HG02642 (cell line): ENCODE results near the gene RAB40A.
A peak's percentile ranks its signal among the peaks of the same experiment; 100 is the strongest.

ENCODE experiments used
- ATAC-seq: cut with Tn5 transposase; IDR thresholded peaks from one replicate; pipeline ENCODE4 v1.9.1; 2021; ENCODE audit warnings: mild to moderate bottlenecking; ENCODE audit not compliant: unreplicated experiment, poor library complexity

Gene RAB40A, protein sequence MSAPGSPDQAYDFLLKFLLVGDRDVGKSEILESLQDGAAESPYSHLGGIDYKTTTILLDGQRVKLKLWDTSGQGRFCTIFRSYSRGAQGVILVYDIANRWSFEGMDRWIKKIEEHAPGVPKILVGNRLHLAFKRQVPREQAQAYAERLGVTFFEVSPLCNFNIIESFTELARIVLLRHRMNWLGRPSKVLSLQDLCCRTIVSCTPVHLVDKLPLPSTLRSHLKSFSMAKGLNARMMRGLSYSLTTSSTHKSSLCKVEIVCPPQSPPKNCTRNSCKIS

DNA sequence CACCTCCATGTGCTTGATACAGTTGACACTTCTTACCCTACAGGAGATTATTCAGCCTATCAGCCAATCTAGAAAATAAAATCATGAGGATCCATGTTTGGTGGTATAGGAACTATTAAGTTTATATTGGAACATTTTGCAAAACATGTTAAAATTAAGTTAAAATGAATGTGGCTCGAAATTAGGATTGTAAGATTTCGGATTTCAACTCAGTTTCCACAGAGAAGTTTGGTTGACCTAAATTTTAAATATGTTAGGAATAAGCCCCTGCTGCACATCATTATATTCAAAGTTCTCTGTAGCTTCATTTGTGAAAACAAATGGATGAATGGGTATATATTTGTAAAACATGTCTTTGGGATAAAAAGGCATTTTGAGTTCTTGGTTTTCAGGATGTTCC, at the start of gene RAB40A:
TSS of gene RAB40A (minus strand) at position 101 of the 400 bp plus-strand sequence. CDS start 18,733 bp downstream, outside the sequence.
- ATAC-seq, result no peak

DNA sequence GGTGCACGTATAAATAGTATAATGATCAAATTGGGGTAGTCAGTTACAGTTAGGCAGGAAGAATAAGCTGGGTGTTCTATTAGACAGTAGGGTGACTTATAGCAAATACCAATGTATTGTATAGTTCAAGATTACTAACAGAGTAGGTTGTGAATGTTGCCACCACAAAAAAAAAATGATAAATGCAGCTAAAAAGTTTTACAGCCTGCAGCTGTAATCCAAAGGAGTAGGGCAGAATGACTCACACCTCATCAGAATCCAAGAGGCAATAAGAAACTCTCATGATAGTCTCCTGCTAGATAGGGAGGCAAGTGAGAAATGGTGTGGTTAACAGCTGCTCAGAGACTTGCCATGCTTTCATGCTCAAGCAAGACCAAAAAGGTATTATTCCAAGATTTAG, 46.5 kb upstream of the RAB40A start:
- peak; percentile 29 for ATAC-seq

DNA sequence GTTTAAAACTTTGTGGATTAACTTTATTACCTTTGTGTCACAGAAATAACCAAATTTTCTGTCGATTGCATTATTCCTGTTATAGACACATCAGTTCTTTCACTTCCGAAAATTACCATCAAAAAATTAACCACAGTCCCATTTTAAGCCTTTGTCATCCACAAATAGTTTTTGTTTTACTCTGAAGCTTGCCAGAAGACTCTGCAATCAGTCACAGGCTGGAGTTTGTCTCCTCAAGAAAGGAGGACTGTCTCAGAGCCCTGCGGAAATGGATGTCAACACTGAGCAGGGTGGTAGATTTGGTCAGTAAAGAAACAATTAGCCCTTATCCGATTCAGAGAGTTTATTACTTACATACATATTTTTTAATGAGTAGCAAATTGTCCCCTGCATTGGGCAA, 45.9 kb upstream of the RAB40A start:
- ATAC-seq, result peak; percentile 76

DNA sequence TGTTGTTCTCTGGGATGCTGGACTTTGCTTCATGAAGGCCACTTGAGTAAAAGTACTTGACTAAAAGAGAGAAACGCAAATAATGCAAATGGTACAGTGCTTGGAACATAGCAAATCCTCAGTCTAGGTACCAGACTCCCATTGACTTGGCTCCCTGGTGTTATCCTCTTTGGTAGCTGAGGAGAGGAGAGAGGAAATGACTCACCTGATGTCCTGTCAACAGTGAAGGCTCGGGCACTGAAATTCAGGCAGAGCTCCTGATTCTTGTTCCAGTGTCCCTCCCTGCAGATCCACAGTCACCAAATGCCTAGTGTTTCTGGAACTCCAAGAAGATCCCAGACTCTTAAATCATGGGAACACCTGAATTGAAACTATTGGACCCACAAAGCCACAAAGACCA, 43.5 kb upstream of the RAB40A start:
- no peak for ATAC-seq

DNA sequence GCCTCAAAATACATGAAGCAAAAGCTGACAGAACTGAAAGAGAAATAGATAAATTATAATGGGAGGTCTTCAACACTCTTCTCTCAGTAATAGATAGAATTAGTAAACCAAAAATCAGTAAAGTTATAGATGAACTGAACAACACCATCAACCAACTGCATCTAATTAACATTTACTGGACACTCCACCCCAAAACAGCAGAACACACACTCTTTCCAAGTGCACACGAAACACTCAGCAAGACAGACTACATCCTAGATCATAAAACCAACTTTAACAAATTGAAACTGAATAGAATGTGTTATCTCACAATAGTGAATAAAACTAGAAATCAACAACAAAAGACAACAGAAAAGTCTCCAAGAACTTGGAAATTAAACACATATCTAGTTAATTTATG, 41.0 kb upstream of the RAB40A start:
- ATAC-seq, result no peak

GRCh38 chrX:103556963-103557612, 37.8 kb upstream of the RAB40A start:
- no peak for ATAC-seq

GRCh38 chrX:103554687-103555424, 35.6 kb upstream of the RAB40A start:
- ATAC-seq, result peak; percentile 99

GRCh38 chrX:103552236-103552635, 32.9 kb upstream of the RAB40A start:
- ATAC-seq, result no peak

GRCh38 chrX:103550415-103551051, 31.2 kb upstream of the RAB40A start:
- no peak for ATAC-seq

- no peak for ATAC-seq
Measured at GRCh38 chrX:103549916-103550315, 30.6 kb upstream of the RAB40A start.

DNA sequence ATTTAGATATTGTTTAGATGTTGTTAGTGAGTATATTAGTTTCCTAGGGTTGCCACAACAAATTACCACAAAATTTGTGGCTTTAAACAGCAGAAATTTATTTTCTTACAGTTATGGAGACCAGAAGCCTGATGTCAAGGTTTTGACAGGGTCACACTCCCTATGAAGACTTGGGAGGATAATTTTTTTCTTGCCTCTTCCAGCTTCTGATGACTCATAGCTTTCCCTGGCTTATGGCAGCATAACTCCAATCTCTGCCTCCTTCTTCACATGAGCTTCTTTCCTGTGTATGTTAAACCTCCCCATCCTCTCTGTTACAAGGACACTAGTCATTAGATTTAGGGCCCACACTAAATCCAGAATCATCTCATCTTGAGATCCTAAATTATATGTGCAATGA, 20.9 kb upstream of the RAB40A start:
- ATAC-seq, result no peak

DNA sequence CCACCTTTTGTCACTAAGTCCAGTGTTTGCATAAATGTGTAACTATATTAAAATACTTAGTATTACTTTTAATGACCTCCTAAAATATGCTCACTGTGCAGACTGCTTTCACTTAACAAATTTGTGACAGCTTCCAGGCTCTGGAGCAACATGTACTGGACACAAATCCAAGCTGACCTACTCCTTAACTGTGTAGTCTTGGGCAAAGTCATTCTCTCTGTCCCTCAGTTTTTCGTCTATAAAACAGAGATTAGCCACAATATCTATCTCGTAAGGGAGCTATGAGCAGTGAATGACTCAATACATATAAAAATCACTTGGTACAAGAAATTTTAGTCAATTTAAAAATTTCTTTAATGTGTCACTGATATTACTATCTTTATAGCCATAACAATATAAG, 20.4 kb upstream of the RAB40A start:
- no peak for ATAC-seq

DNA sequence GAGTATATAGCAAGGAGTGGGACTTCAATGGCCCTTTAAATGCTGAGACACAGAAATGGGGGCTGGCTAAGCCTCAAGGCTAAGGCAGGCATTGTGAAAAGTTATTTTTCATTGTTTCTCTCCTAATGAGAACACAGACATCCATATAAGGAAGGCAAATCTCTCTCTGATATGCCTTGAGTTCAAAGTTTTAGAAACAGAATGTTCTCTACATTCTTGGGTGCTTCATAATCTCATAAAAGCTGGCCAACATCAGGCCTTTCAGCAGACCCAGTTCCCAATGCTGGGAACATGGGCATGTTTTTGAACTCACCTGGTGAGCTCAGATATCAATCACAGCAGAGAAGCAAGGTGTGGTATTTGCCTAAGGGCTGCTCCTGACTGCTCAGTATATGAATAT, 19.4 kb upstream of the RAB40A start:
- ATAC-seq, result no peak

DNA sequence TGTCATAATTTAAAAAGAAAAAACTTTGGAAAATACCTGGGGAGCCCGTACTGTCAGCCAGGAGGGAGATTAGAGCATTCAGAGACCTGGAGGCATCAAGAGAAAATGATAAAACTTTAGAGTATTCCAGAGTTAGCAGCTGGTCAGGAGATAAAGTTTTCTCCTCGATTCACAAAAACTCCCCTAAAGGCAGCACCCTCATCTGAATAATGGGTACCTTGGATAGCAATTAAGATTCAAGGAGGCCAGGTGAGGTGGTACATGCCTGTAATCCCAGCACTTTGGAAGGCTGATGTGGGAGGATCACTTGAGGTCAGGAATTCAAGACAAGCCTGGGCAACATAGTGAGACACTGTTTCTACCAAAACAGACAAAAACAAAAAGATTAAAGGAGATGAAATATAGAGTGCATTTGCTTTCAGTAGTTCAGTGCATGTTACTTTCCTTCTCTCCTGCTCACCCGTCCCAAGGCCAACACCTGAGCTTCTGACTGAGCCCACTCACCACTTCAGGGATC, 18.6 kb upstream of the RAB40A start:
- ATAC-seq, result no peak

DNA sequence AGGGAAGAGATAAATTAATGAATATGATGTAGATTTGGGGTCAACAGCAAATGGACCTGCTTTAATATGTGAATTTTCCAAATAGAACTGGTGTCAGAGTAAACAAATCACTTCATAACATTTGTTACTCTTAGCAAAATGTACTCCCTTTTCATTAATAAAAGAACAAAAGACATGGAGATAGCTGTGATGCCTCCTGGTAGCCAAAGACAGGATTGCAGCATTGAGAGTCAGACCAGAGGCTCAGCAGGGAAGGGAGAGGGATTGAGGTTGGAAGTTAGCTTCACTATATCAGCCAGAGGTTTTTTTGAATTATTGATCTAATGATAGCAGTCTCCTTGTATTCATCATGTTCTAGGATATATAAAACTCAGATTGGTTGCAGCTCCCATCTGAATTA, 17.4 kb upstream of the RAB40A start:
- no peak for ATAC-seq

GRCh38 chrX:103536071-103536470, 16.8 kb upstream of the RAB40A start:
- no peak for ATAC-seq

- ATAC-seq, result no peak
Measured at GRCh38 chrX:103535206-103535605, 15.9 kb upstream of the RAB40A start.

GRCh38 chrX:103533511-103534216, 14.4 kb upstream of the RAB40A start:
- ATAC-seq, result no peak

DNA sequence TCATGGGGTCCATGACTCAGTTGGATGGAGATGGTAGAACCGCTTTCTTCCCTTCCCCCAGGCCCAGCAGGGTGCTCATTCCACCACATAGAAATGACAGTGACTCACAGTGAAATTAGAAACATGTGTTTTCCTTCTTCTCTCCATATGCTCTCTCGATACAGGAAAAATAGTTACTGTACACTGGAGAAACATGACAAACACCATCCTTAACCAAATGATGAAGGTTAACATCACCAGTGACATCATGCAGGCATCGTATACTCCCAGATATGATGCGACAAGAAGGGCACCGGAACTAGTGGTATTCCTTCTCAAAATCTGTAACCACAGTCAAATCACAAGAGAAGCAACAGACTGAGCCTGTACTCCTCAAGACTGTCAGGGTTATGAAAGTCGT, 11.7 kb upstream of the RAB40A start:
- ATAC-seq, result no peak

GRCh38 chrX:103530545-103530944, 11.3 kb upstream of the RAB40A start:
- no peak for ATAC-seq
